Prostate gland (tissue), 2 donors: Measurements from ENCODE around the gene ADRM1.

Experiments used
- CTCF ChIP-seq, 4 experiments: fragments of 200-600 bp in 2 of 4; fragments of 450-650 bp in 2 of 4; sonication (generic) in 2 of 4; IDR thresholded peaks; 1 replicate in 3 of 4; 2 replicates in 1 of 4; pipeline ENCODE4 v1.5.1; 2016 to 2019; ENCODE audit warnings: antibody characterized with exemption in 4 of 4, mild to moderate bottlenecking in 2 of 4, moderate library complexity in 2 of 4
- POLR2A ChIP-seq: fragments of 450-650 bp; IDR thresholded peaks from one replicate; pipeline ENCODE4 v1.6.1; 2016; ENCODE audit warnings: antibody characterized with exemption, mild to moderate bottlenecking

DNA sequence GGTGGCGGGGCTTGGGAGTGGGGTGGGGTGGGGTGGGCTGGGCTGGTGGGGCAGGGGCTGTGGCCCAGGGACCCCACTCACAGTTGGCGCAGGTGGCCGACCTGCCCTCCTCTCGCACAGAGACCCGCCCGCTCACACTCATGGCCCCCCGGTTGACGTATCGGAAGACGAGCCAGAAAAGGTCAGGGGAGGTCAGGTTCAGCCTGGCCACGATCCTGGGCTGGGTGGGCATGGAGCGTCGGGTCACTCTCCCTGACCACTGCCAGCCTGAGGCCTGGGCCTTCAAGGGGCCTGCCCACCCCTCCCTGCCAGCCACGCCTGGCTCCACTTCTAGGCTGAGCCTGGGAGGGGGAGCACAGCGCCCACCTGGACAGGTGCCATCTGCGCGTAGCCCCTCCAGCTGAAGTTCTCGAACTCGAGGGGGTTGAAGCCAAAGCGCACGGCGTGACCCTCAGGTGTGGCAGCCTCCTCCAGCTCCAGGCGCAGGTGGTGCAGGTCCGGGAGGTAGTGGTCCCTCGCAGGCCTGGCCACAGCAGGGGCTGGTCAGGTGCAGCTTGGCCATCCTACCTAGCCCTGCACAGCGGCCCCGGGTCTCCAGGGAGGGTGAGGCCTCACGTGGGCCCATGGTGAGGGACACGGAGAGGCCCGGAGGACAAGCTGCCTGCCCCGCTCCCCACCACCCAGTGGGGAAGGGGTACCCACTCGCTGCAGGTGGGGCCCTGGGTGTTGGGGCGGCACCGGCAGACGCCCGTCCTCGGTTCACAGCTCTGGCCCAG is 31.2 kb downstream of the ADRM1 start:
- no peak for TF ChIP-seq CTCF (IDR thresholded peaks at IDR 0.05)
- no peak for TF ChIP-seq POLR2A
